HCT116 (cell line): Measurements from ENCODE around the gene KCTD19. TPM values are rescaled to one million over a fixed set of nuclear protein-coding genes. Genes with fewer than 3 reads are reported as not detected.

ENCODE experiments used
- ATAC-seq: fragments of 200-7000 bp; cut with Tn5 transposase; 2 replicates; pipeline ENCODE4 v1.9.1; 2020; ENCODE audit warnings: mild to moderate bottlenecking, moderate library complexity
- BruUV-seq: library from RNA; stranded (reverse); fragments of 400-500 nt; replicated peaks from 2 replicates; lab custom pipeline; 2021; lab: Mats Ljungman, UMichigan
- CTCF ChIA-PET: fragments of 300-600 bp; sonication (Branson Sonifier 250); formaldehyde crosslinking; loops from one replicate; lab custom pipeline; 2021; ENCODE audit warnings: antibody characterized with exemption; lab: Charles Lee
- POLR2A ChIA-PET: fragments of 300-600, 350-600 bp; sonication (Branson Sonifier 250); formaldehyde crosslinking; loops from one replicate; lab custom pipeline; 2021; ENCODE audit warnings: antibody characterized with exemption; lab: Charles Lee
- RAD21 ChIA-PET, 2 experiments: fragments of 300-600 bp; sonication (Branson Sonifier 250); formaldehyde crosslinking; loops; one replicate each; lab custom pipeline; 2023; ENCODE audit warnings: low total read pairs in 2 of 2; ENCODE audit not compliant: uncharacterized antibody in 2 of 2, unreplicated experiment in 2 of 2, low non-redundant PET in 1 of 2; lab: Charles Lee
- DNase-seq: peaks from one replicate; pipeline ENCODE4 v3.0.0-alpha.2; 2010; ENCODE audit warnings: low read depth, low spot score
- H2AFZ ChIP-seq: fragments of 200-600 bp; shearing (Covaris generic), sonication (generic); 2 replicates; pipeline ENCODE4 v1.6.1; 2017; ENCODE audit warnings: low read depth, mixed run types, mixed read lengths, antibody characterized with exemption, low read length; ENCODE audit not compliant: poor library complexity, severe bottlenecking
- H3K27ac ChIP-seq: 2 replicates; pipeline ENCODE4 v1.5.1; 2012; ENCODE audit warnings: low read depth, low read length
- H3K27me3 ChIP-seq: fragments of 200-600 bp; sonication (generic); 2 replicates; pipeline ENCODE4 v1.6.1; 2016; ENCODE audit warnings: mixed run types, low read length, mixed read lengths; ENCODE audit not compliant: insufficient read depth
- H3K36me3 ChIP-seq, 2 experiments: fragments of 200-500 bp in 1 of 2; fragments of 200-600 bp in 1 of 2; sonication (Bioruptor generic) in 1 of 2; sonication (generic) in 1 of 2; 2 replicates each; pipeline versions ENCODE4 v1.5.1 to v1.6.1; 2014 to 2016; ENCODE audit warnings: low read length in 2 of 2, inconsistent platforms in 1 of 2, mixed read lengths in 1 of 2, mixed run types in 1 of 2; ENCODE audit not compliant: insufficient read depth in 2 of 2, control insufficient read depth in 1 of 2
- H3K4me1 ChIP-seq, 2 experiments: fragments of 200-600 bp in 1 of 2; sonication (generic) in 1 of 2; 2 replicates each; pipeline versions ENCODE4 v1.5.1 to v1.6.1; 2012 to 2017; ENCODE audit warnings: low read length in 2 of 2, inconsistent platforms in 1 of 2, mild to moderate bottlenecking in 1 of 2, mixed read lengths in 1 of 2, mixed run types in 1 of 2, moderate library complexity in 1 of 2; ENCODE audit not compliant: insufficient read depth in 2 of 2, control insufficient read depth in 1 of 2
- H3K4me2 ChIP-seq: fragments of 200-600 bp; sonication (generic); 2 replicates; pipeline ENCODE4 v1.6.1; 2017; ENCODE audit warnings: mixed run types, low read length, mixed read lengths
- H3K4me3 ChIP-seq, 2 experiments: fragments of 200-600 bp in 1 of 2; sonication (generic) in 1 of 2; replicated peaks in 1 of 2; 2 replicates each; pipeline ENCODE4 v1.5.1; 2011 to 2016; ENCODE audit warnings: low read length in 2 of 2, control low read depth in 1 of 2, low read depth in 1 of 2, mild to moderate bottlenecking in 1 of 2, mixed read lengths in 1 of 2, mixed run types in 1 of 2
- H3K79me2 ChIP-seq: fragments of 200-600 bp; sonication (generic); 2 replicates; pipeline ENCODE4 v1.6.1; 2017; ENCODE audit warnings: mild to moderate bottlenecking, mixed run types, low read length, moderate library complexity, mixed read lengths; ENCODE audit not compliant: insufficient read depth
- H3K9ac ChIP-seq: fragments of 200-600 bp; sonication (generic); 2 replicates; pipeline ENCODE4 v1.6.1; 2016; ENCODE audit warnings: low read length, mixed read lengths
- H3K9me2 ChIP-seq: fragments of 200-600 bp; sonication (generic), shearing (Covaris generic); 2 replicates; pipeline ENCODE4 v1.6.1; 2017; ENCODE audit warnings: mixed run types, mild to moderate bottlenecking, moderate library complexity; ENCODE audit not compliant: insufficient read depth
- H3K9me3 ChIP-seq, 2 experiments: fragments of 200-500 bp in 1 of 2; fragments of 200-600 bp in 1 of 2; sonication (Bioruptor generic) in 1 of 2; sonication (generic) in 1 of 2; 2 replicates each; pipeline ENCODE4 v1.6.1; 2014 to 2017; ENCODE audit warnings: low read length in 2 of 2, mixed read lengths in 2 of 2, inconsistent platforms in 1 of 2, low read depth in 1 of 2, mild to moderate bottlenecking in 1 of 2, mixed run types in 1 of 2, moderate library complexity in 1 of 2; ENCODE audit not compliant: control insufficient read depth in 1 of 2, insufficient read depth in 1 of 2
- H4K20me1 ChIP-seq: fragments of 200-600 bp; sonication (generic), shearing (Covaris generic); 2 replicates; pipeline ENCODE4 v1.6.1; 2017; ENCODE audit warnings: mixed run types, mild to moderate bottlenecking, moderate library complexity; ENCODE audit not compliant: insufficient read depth
- CBX3 ChIP-seq: IDR thresholded peaks from 2 replicates; pipeline ENCODE4 v1.6.1; 2012; ENCODE audit warnings: low read depth
- CEBPB ChIP-seq: IDR thresholded peaks from 2 replicates; pipeline ENCODE4 v1.6.1; 2012; ENCODE audit warnings: low read depth
- EGR1 ChIP-seq: IDR thresholded peaks from 2 replicates; pipeline ENCODE4 v1.6.1; 2012; ENCODE audit warnings: low read depth
- ELF1 ChIP-seq: IDR thresholded peaks from 2 replicates; pipeline ENCODE4 v1.6.1; 2012; ENCODE audit warnings: low read depth, borderline replicate concordance
- EZH2 ChIP-seq: fragments of 200-600 bp; sonication (generic); IDR thresholded peaks from 2 replicates; pipeline ENCODE4 v1.6.1; 2017; ENCODE audit warnings: antibody characterized with exemption, mixed run types
- RAD21 ChIP-seq: IDR thresholded peaks from 2 replicates; pipeline ENCODE4 v1.6.1; 2012; ENCODE audit warnings: low read depth, mild to moderate bottlenecking
- SIN3A ChIP-seq: IDR thresholded peaks from 2 replicates; pipeline ENCODE4 v1.6.1; 2012; ENCODE audit warnings: low read depth
- SP1 ChIP-seq: IDR thresholded peaks from 2 replicates; pipeline ENCODE4 v1.6.1; 2012; ENCODE audit warnings: low read depth
- SRF ChIP-seq: IDR thresholded peaks from 2 replicates; pipeline ENCODE4 v1.6.1; 2012; ENCODE audit warnings: low read depth
- TCF7L2 ChIP-seq: IDR thresholded peaks from 2 replicates; pipeline ENCODE4 v1.7.0; 2011; ENCODE audit warnings: borderline replicate concordance, inconsistent platforms; ENCODE audit not compliant: insufficient read depth, insufficient read length; ENCODE audit errors: extremely low read depth
- YY1 ChIP-seq: IDR thresholded peaks from 2 replicates; pipeline ENCODE4 v1.6.1; 2011; ENCODE audit warnings: low read length, low read depth, moderate library complexity, mild to moderate bottlenecking; ENCODE audit not compliant: insufficient replicate concordance; ENCODE audit errors: extremely low read depth
- ZFX ChIP-seq: fragments of 450-650 bp; IDR thresholded peaks from 2 replicates; pipeline ENCODE4 v1.6.1; 2017
- intact Hi-C: fragments of 100-400 bp; cut with micrococcal nuclease; formaldehyde crosslinking; loops from 2 replicates; pipeline ENCODE4 v1.10.0; 2022
- total RNA-seq: library from RNA; stranded (reverse); gene quantifications from one replicate; pipeline ENCODE4 v1.2.1, GENCODE V29; 2021; ENCODE audit not compliant: unreplicated experiment
- TF ChIP-seq, protein P1 (sequence below): IDR thresholded peaks from 2 replicates; pipeline ENCODE4 v1.6.1; 2012
- TF ChIP-seq, protein P2 (sequence below), 3 experiments: fragments of 200-600 bp in 1 of 3; sonication (generic) in 1 of 3; IDR thresholded peaks in 2 of 3; conservative IDR thresholded peaks in 1 of 3; 2 replicates each; pipeline ENCODE4 v1.5.1; 2012 to 2017; ENCODE audit warnings: low read depth in 2 of 3, low read length in 2 of 3, antibody characterized with exemption in 1 of 3, borderline replicate concordance in 1 of 3, control low read depth in 1 of 3, mild to moderate bottlenecking in 1 of 3, mixed read lengths in 1 of 3, mixed run types in 1 of 3, moderate library complexity in 1 of 3; ENCODE audit not compliant: insufficient read depth in 1 of 3

The KCTD19 gene
- total RNA-seq, 1 experiment from 2014 or later = not detected

GRCh38 chr16:67350324-67350723, 23.8 kb upstream of the KCTD19 start:
- CTCF ChIA-PET = interaction anchor here (1.0 kb wide), 1 partner anchor 97 kb away, joined by 3 read pairs; no protein-coding TSS in a partner anchor
- intact Hi-C loops = no loop called here
- ATAC-seq (no peak), DNase-seq (no peak)
- no peak overlapping the region for H2AFZ ChIP-seq
- no peak overlapping the region for H3K9ac ChIP-seq
- no TSS peak for BruUV-seq
- H4K20me1 ChIP-seq = no peaks in the 10 kb centered on the region
- H3K27ac ChIP-seq = no peak overlapping the region
- TF ChIP-seq CEBPB (no peak), SRF (no peak), SIN3A (no peak), ELF1 (no peak), TCF7L2 (no peak), YY1 (no peak), RAD21 (no peak), EZH2 (no peak), EGR1 (no peak), ZFX (no peak), SP1 (no peak), CBX3 (no peak)
- H3K4me2 ChIP-seq = no peak overlapping the region
- RAD21 ChIA-PET = no interaction called here
- no peaks in the 10 kb centered on the region for H3K36me3 ChIP-seq
- no peaks in the 10 kb centered on the region for H3K9me2 ChIP-seq
- H3K27me3 ChIP-seq = no peaks in the 10 kb centered on the region
- H3K79me2 ChIP-seq = no peaks in the 10 kb centered on the region
- H3K4me1 ChIP-seq = no peaks in the 10 kb centered on the region
- no peaks in the 10 kb centered on the region for H3K9me3 ChIP-seq
- H3K4me3 ChIP-seq = no peak overlapping the region
- POLR2A ChIA-PET = interaction anchor here (1.1 kb wide), 1 partner anchor 80 kb away, joined by 3 read pairs; no protein-coding TSS in a partner anchor

DNA sequence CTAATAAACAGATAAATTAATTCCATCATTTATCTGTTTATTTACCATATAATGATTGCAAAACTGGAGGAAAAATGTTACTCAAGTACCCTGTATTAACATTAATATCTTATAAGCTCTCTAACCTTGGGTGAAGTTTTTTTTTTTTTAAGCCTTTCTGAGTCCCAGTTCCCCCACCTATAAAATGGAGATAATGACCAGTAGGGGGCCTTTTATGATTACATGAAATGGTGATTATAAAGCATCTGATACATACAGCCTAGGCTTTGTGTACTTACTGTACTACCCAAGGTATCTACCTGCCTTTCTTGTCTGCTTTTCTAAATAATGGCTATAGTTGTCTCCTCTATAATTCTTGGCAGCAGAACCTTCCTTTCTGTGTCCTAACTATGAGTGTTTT, 22.6 kb upstream of the KCTD19 start:
- Histone ChIP-seq H3K27ac (no peak overlapping the region), H3K4me3 (no peak overlapping the region), H3K9ac (no peak overlapping the region), H3K36me3 (no peaks in the 10 kb centered on the region), H3K4me2 (no peak overlapping the region), H3K27me3 (no peaks in the 10 kb centered on the region), H3K4me1 (no peaks in the 10 kb centered on the region), H3K9me3 (no peaks in the 10 kb centered on the region), H3K9me2 (no peaks in the 10 kb centered on the region), H2AFZ (peak overlapping the region; percentile 50), H3K79me2 (no peaks in the 10 kb centered on the region), H4K20me1 (no peaks in the 10 kb centered on the region)
- intact Hi-C loops = loop anchor here (2.0 kb wide), 1 partner anchor 118 kb away; no protein-coding TSS in a partner anchor
- ATAC-seq (peak; percentile 79), DNase-seq (peak; percentile 48)
- ChIA-PET RAD21 (no interaction called here), POLR2A (no interaction called here), CTCF (interaction anchor here (0.6 to 1.6 kb wide), 7 partner anchors 10 to 319 kb away, joined by 3 to 7 read pairs (median 3); partner anchors contain the start of gene ZDHHC1)
- TF ChIP-seq SIN3A (no peak), RAD21 (peak; percentile 64)
- TF ChIP-seq, protein P1, sequence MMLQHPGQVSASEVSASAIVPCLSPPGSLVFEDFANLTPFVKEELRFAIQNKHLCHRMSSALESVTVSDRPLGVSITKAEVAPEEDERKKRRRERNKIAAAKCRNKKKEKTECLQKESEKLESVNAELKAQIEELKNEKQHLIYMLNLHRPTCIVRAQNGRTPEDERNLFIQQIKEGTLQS = no peak
- TF ChIP-seq, protein P2, sequence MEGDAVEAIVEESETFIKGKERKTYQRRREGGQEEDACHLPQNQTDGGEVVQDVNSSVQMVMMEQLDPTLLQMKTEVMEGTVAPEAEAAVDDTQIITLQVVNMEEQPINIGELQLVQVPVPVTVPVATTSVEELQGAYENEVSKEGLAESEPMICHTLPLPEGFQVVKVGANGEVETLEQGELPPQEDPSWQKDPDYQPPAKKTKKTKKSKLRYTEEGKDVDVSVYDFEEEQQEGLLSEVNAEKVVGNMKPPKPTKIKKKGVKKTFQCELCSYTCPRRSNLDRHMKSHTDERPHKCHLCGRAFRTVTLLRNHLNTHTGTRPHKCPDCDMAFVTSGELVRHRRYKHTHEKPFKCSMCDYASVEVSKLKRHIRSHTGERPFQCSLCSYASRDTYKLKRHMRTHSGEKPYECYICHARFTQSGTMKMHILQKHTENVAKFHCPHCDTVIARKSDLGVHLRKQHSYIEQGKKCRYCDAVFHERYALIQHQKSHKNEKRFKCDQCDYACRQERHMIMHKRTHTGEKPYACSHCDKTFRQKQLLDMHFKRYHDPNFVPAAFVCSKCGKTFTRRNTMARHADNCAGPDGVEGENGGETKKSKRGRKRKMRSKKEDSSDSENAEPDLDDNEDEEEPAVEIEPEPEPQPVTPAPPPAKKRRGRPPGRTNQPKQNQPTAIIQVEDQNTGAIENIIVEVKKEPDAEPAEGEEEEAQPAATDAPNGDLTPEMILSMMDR (IDR thresholded peaks at IDR 0.05 in 2 of 3, conservative IDR thresholded peaks at IDR 0.05 in 1 of 3; ENCODE audit: borderline replicate concordance in 1 of 3, insufficient read depth in 1 of 3, low read depth in 2 of 3, low read length in 2 of 3) = peak; percentile 53 to 72 (median 67); a peak in 5 of 6 replicates
- no TSS peak for BruUV-seq
